ENCODE measurements around the gene DGKE. TPM values are rescaled to one million over a fixed set of nuclear protein-coding genes. Genes with fewer than 3 reads are reported as not detected.
A peak's percentile ranks its signal among the peaks of the same experiment; 100 is the strongest.

The DGKE gene
- total RNA-seq, 1 donor from 2014 or later, result 10.4 TPM

- DNase-seq (ENCODE audit: low spot score), result no peak
Measured at GRCh38 chr17:56847106-56847505, 13.2 kb downstream of the DGKE start.

- no peak for DNase-seq (ENCODE audit: low spot score)
Measured at GRCh38 chr17:56849131-56849530, 15.2 kb downstream of the DGKE start.

DNA sequence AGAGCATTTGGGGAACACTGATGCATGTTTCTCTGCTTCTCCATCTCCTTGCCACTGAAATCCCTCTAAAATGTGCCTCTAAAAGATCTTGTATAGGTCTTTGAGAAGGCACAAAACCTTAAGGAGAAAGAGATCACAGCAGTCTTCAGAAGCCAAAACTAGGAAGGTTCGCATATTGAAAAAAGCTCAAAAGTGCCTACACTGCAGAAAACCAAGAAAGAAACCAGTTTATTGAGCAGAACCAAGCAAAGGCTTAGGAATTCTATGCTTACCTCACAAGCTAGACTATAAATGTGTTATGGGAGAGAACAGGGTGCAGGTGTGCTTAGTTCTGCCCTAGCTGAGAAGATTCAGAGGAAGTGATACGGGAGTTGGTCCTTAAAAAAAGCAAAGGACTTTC is 16.6 kb downstream of the DGKE start:
- no peak for DNase-seq (ENCODE audit: low spot score)

DNA sequence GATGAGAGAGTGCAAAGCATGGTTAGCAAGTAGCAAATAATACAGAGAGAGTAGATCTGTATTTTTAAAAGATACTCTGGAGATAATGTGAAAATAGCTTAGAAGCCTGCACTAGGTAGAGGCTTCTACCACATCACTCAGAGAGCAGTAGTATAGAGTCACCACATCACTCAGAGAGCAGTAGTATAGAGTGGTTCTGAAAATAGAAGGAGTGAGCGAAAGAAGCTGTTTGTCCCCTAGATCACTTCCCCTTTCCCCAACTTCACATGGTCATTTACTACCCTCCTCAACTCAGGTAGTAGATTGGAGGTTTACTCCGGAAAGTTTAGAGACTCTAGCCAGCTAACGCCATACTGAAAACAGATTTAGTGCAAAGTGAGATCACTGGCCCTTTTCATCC is 17.1 kb downstream of the DGKE start:
- DNase-seq (ENCODE audit: low spot score), result no peak

DNA sequence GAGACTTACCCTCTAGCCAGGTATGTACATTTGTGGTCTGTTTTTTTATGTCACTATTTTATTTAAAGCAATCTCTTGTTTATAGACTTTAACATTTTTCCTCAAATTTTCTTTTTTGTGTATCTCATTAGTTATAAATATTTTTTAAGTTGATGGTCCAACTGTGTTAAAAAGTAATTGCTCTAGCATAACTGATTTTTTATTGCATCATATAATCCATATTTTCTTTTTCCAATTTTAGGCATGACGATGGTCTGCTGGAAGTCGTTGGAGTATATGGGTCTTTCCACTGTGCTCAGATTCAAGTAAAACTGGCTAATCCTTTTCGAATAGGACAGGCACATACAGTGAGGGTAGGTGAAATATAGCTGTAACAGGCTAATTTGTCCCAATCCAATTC is 27.9 kb downstream of the DGKE start:
- DNase-seq (ENCODE audit: low spot score), result no peak

DNA sequence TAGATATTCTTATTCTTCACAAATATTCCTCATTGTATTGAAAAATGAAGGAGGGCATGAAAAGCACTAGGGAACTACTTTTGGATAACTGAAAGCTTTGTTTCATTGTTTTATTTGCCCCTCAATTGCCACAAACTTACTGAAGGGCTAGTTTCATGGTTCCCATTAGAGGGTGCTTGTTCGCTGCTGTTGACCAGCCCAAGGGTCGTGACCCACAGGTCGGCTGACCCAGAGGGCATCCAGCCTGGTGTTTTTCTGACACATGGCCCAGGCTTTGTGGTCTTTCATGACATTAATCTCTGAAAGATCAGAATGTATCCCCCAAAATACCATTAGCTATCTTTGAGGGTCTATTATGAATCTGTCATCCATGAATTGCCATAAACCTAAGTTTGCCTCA is 30.0 kb downstream of the DGKE start:
- DNase-seq (ENCODE audit: low spot score), result no peak

DNA sequence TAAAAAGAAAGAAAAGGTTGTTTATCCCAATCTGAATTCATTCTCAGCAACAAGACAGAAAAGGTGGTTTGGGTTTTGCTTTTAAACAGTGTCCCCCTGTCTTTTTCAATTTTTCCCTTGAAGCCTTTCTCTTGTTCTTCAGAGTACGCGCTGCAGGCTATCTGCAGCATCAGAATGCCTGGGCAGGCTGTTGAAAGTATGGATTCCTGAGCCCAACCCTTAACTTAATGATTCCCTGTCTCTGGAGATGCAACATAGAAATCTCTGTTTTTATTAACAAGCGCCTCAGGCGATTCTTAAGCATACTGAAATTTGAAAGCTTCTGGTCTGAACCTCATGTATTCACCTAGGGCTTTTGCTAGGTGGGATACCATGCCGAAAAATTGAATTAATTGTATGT is 32.1 kb downstream of the DGKE start:
- DNase-seq (ENCODE audit: low spot score), result no peak

DNA sequence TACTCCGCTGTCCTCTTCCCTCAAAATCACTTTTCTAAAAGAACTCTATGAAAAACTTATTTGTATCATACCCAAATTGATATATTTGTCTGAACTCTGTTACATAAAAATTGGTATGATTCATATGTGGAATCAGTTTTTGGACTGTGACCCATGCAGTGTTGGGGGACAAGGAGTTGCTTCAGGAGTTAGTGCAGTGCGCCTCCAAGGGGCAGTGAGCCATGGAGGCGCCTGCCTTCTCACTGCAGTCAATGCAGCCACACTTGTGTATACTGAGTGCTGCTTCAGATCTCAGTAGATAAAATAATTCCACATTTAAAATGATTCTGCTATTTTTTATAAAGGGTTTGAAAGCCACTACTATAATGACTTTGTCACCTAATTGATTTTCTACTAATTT is 32.5 kb downstream of the DGKE start:
- no peak for DNase-seq (ENCODE audit: low spot score)

DNA sequence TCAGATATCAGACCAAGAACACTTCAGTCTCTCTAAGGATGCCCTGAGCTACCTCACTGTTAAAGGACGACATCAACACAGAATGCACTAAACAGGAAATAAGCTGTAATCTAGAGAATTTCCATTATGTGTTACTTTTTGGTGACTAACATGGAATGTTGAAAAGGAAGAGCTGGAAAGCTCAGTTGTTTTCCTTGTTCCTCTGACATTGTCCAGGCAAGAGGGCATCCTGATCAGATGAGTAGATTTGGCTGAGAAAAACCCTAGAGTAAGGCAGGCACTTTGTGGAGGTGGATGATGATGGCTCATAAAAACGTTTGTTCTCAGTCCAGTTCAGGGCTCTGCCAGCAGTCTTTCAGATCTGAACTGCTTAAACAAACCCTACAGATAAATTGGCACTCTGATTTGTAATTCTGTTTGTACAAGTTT is 34.0 kb downstream of the DGKE start:
- peak; percentile 45 for DNase-seq (ENCODE audit: low spot score)

DNA sequence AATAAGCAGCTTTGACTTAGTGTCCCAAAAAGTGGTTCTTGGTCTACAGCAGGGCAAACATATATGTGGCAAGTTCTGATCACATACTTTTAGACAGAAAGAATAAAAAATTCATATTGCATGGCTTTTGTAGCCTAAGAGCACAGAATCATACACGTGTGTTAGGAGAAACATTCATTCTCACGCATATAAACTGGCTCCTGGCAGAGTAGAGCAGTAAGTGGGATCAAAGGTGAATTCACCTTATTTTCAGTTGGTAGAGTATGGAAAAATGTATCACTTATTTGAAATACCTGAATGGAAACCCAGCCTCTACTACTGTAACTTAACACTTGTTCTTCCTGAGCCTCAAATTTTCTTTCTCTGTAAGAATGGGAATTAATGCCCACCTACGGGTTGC is 34.8 kb downstream of the DGKE start:
- DNase-seq (ENCODE audit: low spot score), result no peak

DNA sequence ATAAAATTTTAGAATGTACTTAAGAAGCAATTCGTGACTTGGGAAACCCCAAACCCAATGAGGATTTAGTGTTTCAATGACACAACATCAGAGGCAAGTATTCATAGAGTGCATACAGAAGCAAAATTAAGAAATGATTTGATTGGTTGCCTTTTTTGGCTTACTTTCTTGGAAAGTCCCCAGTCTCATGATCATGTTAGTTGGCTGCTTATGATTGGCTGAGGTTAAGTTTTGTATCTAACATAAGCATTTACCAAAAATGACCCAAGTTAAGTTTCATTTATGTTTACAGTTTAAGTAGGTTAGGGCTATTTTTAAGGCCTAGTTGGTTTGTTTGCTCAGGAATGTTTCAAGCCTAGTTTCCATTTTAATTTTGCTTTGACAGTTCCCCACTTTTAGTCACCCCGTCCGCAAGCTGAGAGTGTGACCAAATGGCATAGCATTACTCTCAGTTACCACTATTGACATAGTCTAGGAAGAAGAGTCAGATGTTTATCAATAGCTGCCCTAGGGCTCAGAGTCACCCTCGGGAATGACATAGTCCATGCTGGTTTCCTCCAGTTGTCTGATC is 36.2 kb downstream of the DGKE start:
- no peak for DNase-seq (ENCODE audit: low spot score)

DNA sequence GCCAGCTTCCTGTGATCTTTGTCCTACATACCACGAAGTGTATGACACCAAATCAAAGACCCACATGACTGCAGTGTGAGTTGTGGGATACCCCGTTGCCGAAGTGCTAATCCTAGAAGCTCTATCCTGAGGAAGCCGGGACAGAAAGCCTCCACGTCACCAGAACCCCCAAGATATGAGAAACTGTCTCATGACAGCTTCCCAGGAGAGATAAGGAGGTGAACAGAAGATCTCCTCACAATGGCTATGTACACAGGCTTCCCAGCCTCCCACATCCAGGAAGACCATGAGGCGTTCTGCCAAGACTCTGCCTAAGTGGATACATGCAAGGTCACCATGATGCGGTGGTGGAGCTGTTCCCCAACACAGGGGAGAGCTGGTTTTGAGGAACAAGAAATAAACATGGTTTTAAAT is 42.8 kb downstream of the DGKE start:
- DNase-seq (ENCODE audit: low spot score), result no peak

DNA sequence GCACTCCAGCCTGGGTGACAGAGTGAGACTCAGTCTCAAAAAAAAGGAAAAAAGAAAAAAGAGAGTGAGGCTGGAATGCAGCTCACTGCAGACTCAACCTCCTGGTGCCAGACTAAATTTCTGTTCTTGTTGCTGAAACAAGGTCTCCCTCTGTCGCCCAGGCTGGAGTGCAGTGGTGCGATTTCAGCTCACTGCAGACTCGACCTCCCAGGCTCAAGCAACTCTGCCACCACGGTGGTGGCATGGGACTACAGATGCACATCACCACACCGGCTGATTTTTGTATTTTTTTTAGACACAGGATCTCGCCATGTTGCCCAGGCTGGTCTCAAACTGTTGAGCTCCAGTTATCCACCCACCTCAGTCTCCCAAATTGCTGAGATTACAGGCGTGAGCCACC is 45.3 kb downstream of the DGKE start:
- no peak for DNase-seq (ENCODE audit: low spot score)

- peak; percentile 12 for DNase-seq (ENCODE audit: low spot score)
Measured at GRCh38 chr17:56880133-56880532, 46.2 kb downstream of the DGKE start.

- DNase-seq (ENCODE audit: low spot score), result no peak
Measured at GRCh38 chr17:56880571-56880970, 46.6 kb downstream of the DGKE start.

DNA sequence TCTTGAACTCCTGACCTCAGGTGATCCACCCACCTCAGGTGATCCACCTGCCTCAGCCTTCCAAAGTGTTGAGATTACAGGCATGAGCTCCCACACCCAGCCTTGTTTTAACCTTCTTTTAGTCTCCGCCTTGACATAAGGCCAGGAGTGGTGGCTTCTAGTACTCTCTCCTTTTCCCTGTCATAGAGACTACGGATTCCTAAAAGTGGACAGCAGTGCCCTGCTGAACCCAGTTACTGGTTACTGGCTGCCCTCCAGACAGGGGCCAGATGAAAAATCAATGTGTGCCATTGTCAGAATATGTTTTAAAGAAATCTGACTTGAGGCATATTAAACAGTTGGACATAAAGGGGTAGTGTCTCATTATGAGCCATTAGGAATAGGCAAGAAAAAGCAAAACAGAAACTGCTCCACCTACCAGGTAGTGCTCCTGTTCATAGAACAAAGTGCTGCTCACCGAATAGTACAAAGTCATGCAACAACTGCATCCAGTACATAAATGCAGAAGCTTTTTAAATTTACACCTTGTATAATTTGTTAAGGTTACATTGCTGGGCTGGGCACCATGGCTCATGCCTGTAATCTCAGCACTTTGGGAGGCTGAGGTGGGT is 47.8 kb downstream of the DGKE start:
- no peak for DNase-seq (ENCODE audit: low spot score)

DNA sequence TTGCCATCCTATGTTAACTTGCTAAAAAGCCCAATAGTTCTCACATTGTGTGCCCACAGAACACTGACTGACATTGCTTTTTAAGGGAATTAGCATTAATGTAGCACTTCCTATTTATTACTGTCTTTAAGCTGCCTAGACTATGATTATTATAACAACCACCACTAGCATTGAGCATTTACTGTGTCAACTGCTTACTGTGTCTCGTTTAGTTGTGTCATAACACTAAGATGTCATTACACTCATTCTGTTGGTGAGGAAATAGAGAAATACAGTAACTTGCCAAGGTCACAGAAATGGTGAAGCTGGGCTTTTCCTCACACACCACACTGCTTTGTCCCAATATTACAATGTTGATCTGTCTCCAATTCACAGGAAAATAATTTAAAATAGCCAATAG is 49.7 kb downstream of the DGKE start:
- no peak for DNase-seq (ENCODE audit: low spot score)

- no peak for DNase-seq (ENCODE audit: low spot score)
Measured at GRCh38 chr17:56884483-56885311, 50.7 kb downstream of the DGKE start.

DNA sequence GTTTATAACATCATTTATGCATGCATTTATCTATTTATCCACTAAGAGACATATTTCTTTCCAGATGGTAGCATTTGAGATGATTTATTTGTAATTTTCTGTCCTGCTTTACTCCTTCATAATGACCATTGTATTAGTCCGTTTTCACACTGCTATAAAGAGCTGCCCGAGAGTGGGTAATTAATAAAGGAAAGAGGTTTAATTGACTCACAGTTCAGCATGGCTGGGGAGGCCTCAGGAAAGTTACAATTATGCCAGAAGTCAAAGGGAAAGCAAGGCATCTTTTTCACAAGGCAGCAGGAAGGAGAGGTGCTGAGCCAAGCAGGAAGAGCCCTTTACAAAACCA is 51.3 kb downstream of the DGKE start:
- DNase-seq (ENCODE audit: low spot score), result no peak

- DNase-seq (ENCODE audit: low spot score), result no peak
Measured at GRCh38 chr17:56886288-56886731, 52.4 kb downstream of the DGKE start.

DNA sequence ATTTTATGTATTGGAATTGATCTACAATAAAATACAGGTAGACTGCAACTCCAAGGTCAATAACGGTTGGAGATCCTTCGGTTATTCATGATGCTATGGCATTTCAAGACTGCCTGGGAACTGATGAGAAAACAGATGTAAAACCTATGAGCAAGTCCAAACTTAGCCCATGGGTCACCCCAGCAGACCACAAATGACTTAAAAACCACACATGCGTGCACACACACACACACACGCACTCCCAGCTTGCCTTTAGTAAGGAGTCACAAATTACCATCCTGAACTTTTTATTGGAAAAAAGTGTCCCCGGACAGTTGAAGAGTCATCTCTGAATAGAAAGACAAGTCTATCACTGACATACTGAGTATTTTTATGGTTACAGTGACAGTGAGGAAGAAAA is 53.2 kb downstream of the DGKE start:
- DNase-seq (ENCODE audit: low spot score), result no peak

DNA sequence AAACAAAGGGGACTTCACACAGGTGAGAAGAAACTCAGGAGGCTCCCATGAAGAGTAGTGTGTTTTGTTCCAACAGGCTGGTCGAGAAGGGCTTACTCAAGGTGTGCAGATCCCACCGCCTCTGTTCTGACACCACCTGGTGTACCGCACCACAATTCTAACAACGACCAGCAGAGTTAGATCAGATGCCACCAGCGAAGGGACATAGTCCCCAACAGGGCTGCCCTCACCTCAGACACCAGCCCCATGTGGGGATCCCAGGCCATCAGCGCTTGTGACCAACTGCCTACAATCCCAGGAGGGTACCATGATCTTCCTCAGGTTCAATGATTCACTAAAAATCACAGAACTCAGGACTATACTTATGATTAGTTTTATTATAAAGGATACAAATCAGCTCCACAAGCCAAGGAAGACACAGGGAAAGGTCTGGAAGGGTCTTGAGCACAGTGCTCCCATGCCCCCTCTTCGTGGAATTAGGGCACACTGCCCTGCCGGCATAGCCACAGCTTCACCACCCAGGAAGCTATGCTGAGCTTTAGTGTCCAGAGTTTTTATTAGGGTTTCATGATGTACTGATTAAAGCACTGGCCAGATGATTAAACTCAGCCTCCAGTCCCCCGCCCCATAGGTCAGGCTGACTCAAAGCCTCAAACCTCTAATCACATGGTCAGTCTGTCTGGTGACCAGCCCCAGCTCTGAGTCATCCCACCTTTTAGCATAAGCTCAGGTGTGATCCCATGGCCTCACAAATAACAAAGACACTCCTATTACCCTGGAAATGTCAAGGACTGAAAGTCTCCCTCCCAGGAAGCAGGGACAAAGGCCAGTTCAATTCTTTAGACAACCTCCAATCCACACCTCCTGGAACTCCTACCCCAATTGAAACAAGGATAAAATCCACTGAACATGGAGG is 53.9 kb downstream of the DGKE start:
- no peak for DNase-seq (ENCODE audit: low spot score)
